ENCODE measurements around the gene IRX1. TPM values are rescaled to one million over a fixed set of nuclear protein-coding genes. Genes with fewer than 3 reads are reported as not detected.

IRX1 gene
- total and polyA plus RNA-seq, 2 donors (not counting 1 experiment from before 2014, with no cell fraction given) = not detected

DNA sequence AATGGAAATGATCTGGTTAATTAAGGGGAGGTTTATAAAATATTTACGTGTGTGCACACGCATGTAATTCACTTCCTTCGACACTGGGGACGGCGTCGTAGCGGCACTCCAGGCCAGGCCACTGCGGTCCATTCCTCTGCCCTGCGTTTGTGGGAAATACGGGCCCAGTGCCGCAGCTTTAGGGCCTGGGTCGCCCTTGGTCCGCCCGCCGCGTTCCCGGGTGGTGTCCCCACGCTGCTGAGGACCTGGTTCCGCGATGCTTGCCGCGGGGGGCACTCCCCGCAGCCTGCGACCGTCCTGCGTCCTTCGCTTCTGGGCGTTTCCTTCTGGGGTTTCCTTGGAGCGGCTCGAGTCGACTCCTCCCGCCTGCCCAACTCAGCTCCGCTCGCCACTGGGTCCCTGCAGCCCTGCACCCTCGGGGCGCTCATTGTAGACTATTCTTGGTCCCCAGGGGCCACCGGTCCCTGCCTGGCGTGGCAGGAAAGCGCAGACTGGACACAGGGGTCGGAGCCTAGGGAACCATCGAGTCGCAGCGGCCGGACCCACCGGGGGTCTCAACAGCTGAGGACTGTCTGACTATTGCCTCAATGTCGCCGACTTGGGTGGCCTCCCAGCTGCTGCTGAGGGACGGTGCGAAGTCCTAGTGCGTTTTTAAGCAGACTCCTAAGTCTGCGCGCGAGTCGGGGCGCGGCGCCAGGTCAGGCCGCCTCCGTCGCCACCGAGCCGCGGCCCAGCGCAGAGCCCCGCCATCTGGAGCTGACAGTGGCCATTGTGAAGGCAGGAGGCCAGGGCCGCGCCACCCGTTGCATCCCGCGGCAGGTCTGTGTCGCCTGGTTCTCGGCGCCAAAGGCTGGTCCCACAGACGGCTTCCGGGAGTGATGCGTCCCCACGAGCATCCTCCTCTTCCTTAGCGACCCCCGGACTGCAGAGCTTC lies 4.4 kb upstream of the IRX1 start:
- Histone ChIP-seq H4K20me1 (ENCODE audit: control insufficient read depth, insufficient read depth, low read length, poor library complexity, severe bottlenecking) (no peaks in the 10 kb centered on the region), H3K27ac (ENCODE audit: low read length in 2 of 2) (no peak overlapping the region), H3K4me2 (replicated peaks; ENCODE audit: low read depth, low read length, poor library complexity, severe bottlenecking) (no peak overlapping the region), H3K4me3 (ENCODE audit: control extremely low read depth in 1 of 5, extremely low read depth in 1 of 5, insufficient read depth in 1 of 5, low read depth in 2 of 5, low read length in 4 of 5) (no peak overlapping the region), H3K9ac (ENCODE audit: low read length) (no peak overlapping the region), H3K36me3 (replicated peaks in 1 of 2; ENCODE audit: control extremely low read depth in 1 of 2, control insufficient read depth in 1 of 2, extremely low read depth in 1 of 2, insufficient read depth in 2 of 2, low read length in 1 of 2) (no peaks in the 10 kb centered on the region), H2AFZ (ENCODE audit: insufficient read depth, low read depth, low read length, poor library complexity, severe bottlenecking) (no peak overlapping the region), H3K9me3 (ENCODE audit: control extremely low read depth in 1 of 3, control insufficient read depth in 2 of 3, insufficient read depth in 1 of 3, low read length in 2 of 3) (peaks cover 0 to 43% (median 0%) of the 10 kb centered on the region in 3 donors), H3K79me2 (ENCODE audit: control insufficient read depth, insufficient read depth, low read length) (no peaks in the 10 kb centered on the region), H3K4me1 (ENCODE audit: control insufficient read depth in 2 of 2, insufficient read depth in 2 of 2, low read length in 2 of 2) (no peaks in the 10 kb centered on the region), H3K27me3 (replicated peaks in 1 of 4; ENCODE audit: control extremely low read depth in 1 of 4, control insufficient read depth in 3 of 4, insufficient read depth in 4 of 4, low read length in 3 of 4) (peaks cover 0 to 47% (median 17%) of the 10 kb centered on the region in 4 experiments)
- no peak overlapping the region for H3K27ac Mint-ChIP-seq
- 12% methylated on average over 76 of the region's 79 CpGs for WGBS (ENCODE audit: insufficient coverage)
- H3K4me3 Mint-ChIP-seq = no peak overlapping the region
- TF ChIP-seq EZH2 (IDR thresholded peaks at IDR 0.05; ENCODE audit: borderline replicate concordance, insufficient read depth, low read depth, low read length, poor library complexity, severe bottlenecking) (no peak), CTCF (IDR thresholded peaks at IDR 0.05) (no peak)
- ChIA-PET CTCF (no interaction called here), POLR2A (no interaction called here)
- ATAC-seq (ENCODE audit: low read depth) = no peak
- H3K9me3 Mint-ChIP-seq (ENCODE audit: insufficient read depth) = no peaks in the 10 kb centered on the region
- intact Hi-C loops (cut with micrococcal nuclease) = no loop called here
- peaks cover 6% of the 10 kb centered on the region for H3K4me1 Mint-ChIP-seq
- H3K27me3 Mint-ChIP-seq = peaks cover 39% of the 10 kb centered on the region
- no peak for DNase-seq

DNA sequence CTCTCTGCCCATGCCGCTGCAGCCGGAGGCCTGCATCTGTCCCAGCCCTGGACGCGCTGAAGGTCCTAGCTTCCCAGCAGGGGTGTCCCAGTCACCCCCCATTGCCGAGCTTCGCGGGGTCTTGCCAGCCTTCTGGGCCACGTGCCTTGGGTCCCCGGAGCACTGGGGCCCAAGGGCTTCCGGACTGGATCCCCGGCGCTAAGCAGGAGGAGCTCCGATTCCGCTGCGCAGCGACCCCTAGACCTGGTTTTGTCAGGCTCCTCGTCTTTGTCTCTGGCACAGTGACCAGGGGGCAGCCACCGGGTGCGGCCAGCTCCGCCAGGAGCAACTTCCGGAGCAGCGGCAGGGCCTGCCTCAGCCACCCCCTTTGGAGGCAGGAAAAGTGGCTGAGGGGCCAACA lies 3.3 kb upstream of the IRX1 start:
- CTCF ChIA-PET = no interaction called here
- H3K79me2 ChIP-seq (ENCODE audit: control insufficient read depth, insufficient read depth, low read length) = no peaks in the 10 kb centered on the region
- no peak overlapping the region for H3K4me3 ChIP-seq (ENCODE audit: control extremely low read depth in 1 of 5, extremely low read depth in 1 of 5, insufficient read depth in 1 of 5, low read depth in 2 of 5, low read length in 4 of 5)
- Mint-ChIP-seq H3K9me3 (ENCODE audit: insufficient read depth) (no peaks in the 10 kb centered on the region), H3K4me1 (peaks cover 10% of the 10 kb centered on the region), H3K27me3 (peaks cover 44% of the 10 kb centered on the region), H3K27ac (no peak overlapping the region), H3K4me3 (no peak overlapping the region)
- H4K20me1 ChIP-seq (ENCODE audit: control insufficient read depth, insufficient read depth, low read length, poor library complexity, severe bottlenecking) = no peaks in the 10 kb centered on the region
- no peaks in the 10 kb centered on the region for H3K36me3 ChIP-seq (replicated peaks in 1 of 2; ENCODE audit: control extremely low read depth in 1 of 2, control insufficient read depth in 1 of 2, extremely low read depth in 1 of 2, insufficient read depth in 2 of 2, low read length in 1 of 2)
- TF ChIP-seq CTCF (IDR thresholded peaks at IDR 0.05) (no peak), EZH2 (IDR thresholded peaks at IDR 0.05; ENCODE audit: borderline replicate concordance, insufficient read depth, low read depth, low read length, poor library complexity, severe bottlenecking) (no peak)
- H3K4me1 ChIP-seq (ENCODE audit: control insufficient read depth in 2 of 2, insufficient read depth in 2 of 2, low read length in 2 of 2) = no peaks in the 10 kb centered on the region
- H3K9me3 ChIP-seq (ENCODE audit: control extremely low read depth in 1 of 3, control insufficient read depth in 2 of 3, insufficient read depth in 1 of 3, low read length in 2 of 3) = peaks cover 0 to 42% (median 0%) of the 10 kb centered on the region in 3 donors
- POLR2A ChIA-PET = no interaction called here
- no peak overlapping the region for H3K4me2 ChIP-seq (replicated peaks; ENCODE audit: low read depth, low read length, poor library complexity, severe bottlenecking)
- no peak for DNase-seq
- peaks cover 0 to 56% (median 21%) of the 10 kb centered on the region in 4 experiments for H3K27me3 ChIP-seq (replicated peaks in 1 of 4; ENCODE audit: control extremely low read depth in 1 of 4, control insufficient read depth in 3 of 4, insufficient read depth in 4 of 4, low read length in 3 of 4)
- 13% methylated on average over 22 of the region's 22 CpGs for WGBS (ENCODE audit: insufficient coverage)
- H3K9ac ChIP-seq (ENCODE audit: low read length) = no peak overlapping the region
- no peak overlapping the region for H2AFZ ChIP-seq (ENCODE audit: insufficient read depth, low read depth, low read length, poor library complexity, severe bottlenecking)
- intact Hi-C loops (cut with micrococcal nuclease) = no loop called here
- H3K27ac ChIP-seq (ENCODE audit: low read length in 2 of 2) = no peak overlapping the region
- ATAC-seq (ENCODE audit: low read depth) = no peak
